DOHH2 (cell line): ENCODE data around the gene JAML.

ENCODE experiments used
- H3F3A ChIP-seq: fragments of 200-600 bp; sonication (generic), shearing (Covaris generic); 2 replicates; pipeline ENCODE4 v1.6.0; 2016; ENCODE audit warnings: antibody characterized with exemption, mild to moderate bottlenecking; ENCODE audit not compliant: control insufficient read depth, insufficient read depth
- H3K27ac ChIP-seq: fragments of 200-600 bp; sonication (generic); 2 replicates; pipeline ENCODE4 v1.5.1; 2014; ENCODE audit warnings: low read depth, mild to moderate bottlenecking, low read length, moderate library complexity
- H3K27me3 ChIP-seq: fragments of 200-600 bp; sonication (generic); 2 replicates; pipeline ENCODE4 v1.6.1; 2014; ENCODE audit warnings: mild to moderate bottlenecking, low read length, mixed read lengths; ENCODE audit not compliant: control insufficient read depth
- H3K36me3 ChIP-seq: fragments of 200-600 bp; sonication (generic); 2 replicates; pipeline ENCODE4 v1.6.1; 2014; ENCODE audit warnings: mild to moderate bottlenecking, low read length, moderate library complexity, mixed read lengths; ENCODE audit not compliant: control insufficient read depth
- H3K4me1 ChIP-seq: fragments of 200-600 bp; sonication (generic); 2 replicates; pipeline ENCODE4 v1.6.1; 2014; ENCODE audit warnings: mild to moderate bottlenecking, low read length, mixed read lengths; ENCODE audit not compliant: control insufficient read depth
- H3K4me2 ChIP-seq: fragments of 200-600 bp; sonication (generic); 2 replicates; pipeline ENCODE4 v1.6.0; 2014; ENCODE audit warnings: mild to moderate bottlenecking, low read length, moderate library complexity
- H3K4me3 ChIP-seq: fragments of 200-600 bp; sonication (generic); 2 replicates; pipeline ENCODE4 v1.5.1; 2014; ENCODE audit warnings: mild to moderate bottlenecking, low read length, mixed read lengths
- H3K79me2 ChIP-seq: fragments of 200-600 bp; sonication (generic); 2 replicates; pipeline ENCODE4 v1.6.1; 2014; ENCODE audit warnings: mild to moderate bottlenecking, low read length, mixed read lengths; ENCODE audit not compliant: control insufficient read depth
- H3K9me2 ChIP-seq: fragments of 200-600 bp; sonication (generic); replicated peaks from 2 replicates; pipeline ENCODE4 v1.6.1; 2014; ENCODE audit warnings: mild to moderate bottlenecking, low read length, mixed read lengths; ENCODE audit not compliant: control insufficient read depth
- H3K9me3 ChIP-seq: fragments of 200-600 bp; sonication (generic); 2 replicates; pipeline ENCODE4 v1.6.1; 2014; ENCODE audit warnings: antibody characterized with exemption, low read length, mixed read lengths; ENCODE audit not compliant: control insufficient read depth, insufficient read depth
- H4K20me1 ChIP-seq: fragments of 200-600 bp; sonication (generic); 2 replicates; pipeline ENCODE4 v1.6.0; 2014; ENCODE audit warnings: low read depth, mild to moderate bottlenecking, antibody characterized with exemption, low read length, moderate library complexity; ENCODE audit not compliant: control insufficient read depth, insufficient read depth
- CTCF ChIP-seq: fragments of 200-600 bp; sonication (generic); IDR thresholded peaks from one replicate; pipeline ENCODE4 v1.5.1; 2014; ENCODE audit warnings: antibody characterized with exemption, mild to moderate bottlenecking, low read depth, low read length; ENCODE audit not compliant: poor library complexity, severe bottlenecking
- EZH2phosphoT487 ChIP-seq: fragments of 200-600 bp; sonication (generic); IDR thresholded peaks from 2 replicates; pipeline ENCODE4 v1.6.1; 2017; ENCODE audit warnings: borderline replicate concordance, mild to moderate bottlenecking, antibody characterized with exemption, low read length, moderate library complexity, mixed read lengths

Gene JAML

GRCh38 chr11:118202599-118203422 is 22.0 kb downstream of the JAML start:
- no peaks in the 10 kb centered on the region for H3K9me3 ChIP-seq
- peaks cover 26% of the 10 kb centered on the region for H3K4me1 ChIP-seq
- no peaks in the 10 kb centered on the region for H3K79me2 ChIP-seq
- no peaks in the 10 kb centered on the region for H3F3A ChIP-seq
- H3K4me2 ChIP-seq: no peak overlapping the region
- H3K9me2 ChIP-seq: no peaks in the 10 kb centered on the region
- no peaks in the 10 kb centered on the region for H4K20me1 ChIP-seq
- H3K36me3 ChIP-seq: no peaks in the 10 kb centered on the region
- TF ChIP-seq EZH2phosphoT487 (no peak), CTCF (no peak)
- no peak overlapping the region for H3K27ac ChIP-seq
- H3K4me3 ChIP-seq: no peak overlapping the region
- no peaks in the 10 kb centered on the region for H3K27me3 ChIP-seq

GRCh38 chr11:118201966-118202365 is 22.8 kb downstream of the JAML start:
- Histone ChIP-seq H3K27me3 (no peaks in the 10 kb centered on the region), H3K4me1 (peaks cover 23% of the 10 kb centered on the region), H3K4me2 (no peak overlapping the region), H3K4me3 (no peak overlapping the region), H3K36me3 (no peaks in the 10 kb centered on the region), H3K9me2 (no peaks in the 10 kb centered on the region), H3K79me2 (no peaks in the 10 kb centered on the region), H3K27ac (no peak overlapping the region), H4K20me1 (no peaks in the 10 kb centered on the region), H3K9me3 (no peaks in the 10 kb centered on the region), H3F3A (no peaks in the 10 kb centered on the region)
- no peak for TF ChIP-seq EZH2phosphoT487
- TF ChIP-seq CTCF: no peak

- Histone ChIP-seq H3K9me2 (no peaks in the 10 kb centered on the region), H3F3A (no peaks in the 10 kb centered on the region), H3K27ac (no peak overlapping the region), H3K4me3 (no peak overlapping the region), H3K9me3 (no peaks in the 10 kb centered on the region), H3K79me2 (no peaks in the 10 kb centered on the region), H4K20me1 (no peaks in the 10 kb centered on the region), H3K27me3 (no peaks in the 10 kb centered on the region), H3K36me3 (no peaks in the 10 kb centered on the region), H3K4me1 (peaks cover 14% of the 10 kb centered on the region), H3K4me2 (no peak overlapping the region)
- no peak for TF ChIP-seq CTCF
- TF ChIP-seq EZH2phosphoT487: no peak
Observed at GRCh38 chr11:118200901-118201680, 23.7 kb downstream of the JAML start.
